Sigmoid colon (tissue), 4 donors: ENCODE results near the gene SMIM22.

Experiments
- EP300 ChIP-seq, 4 donors: sonication (generic); formaldehyde crosslinking; IDR thresholded peaks; one replicate each; pipeline ENCODE4 v1.6.1; 2017; ENCODE audit warnings: antibody characterized with exemption in 4 of 4
- POLR2A ChIP-seq, 2 donors: fragments of 450-650 bp; IDR thresholded peaks; one replicate each; pipeline ENCODE4 v1.6.1; 2016; ENCODE audit warnings: antibody characterized with exemption in 2 of 2, mild to moderate bottlenecking in 2 of 2, moderate library complexity in 2 of 2
- POLR2AphosphoS5 ChIP-seq, 4 donors: sonication (generic); formaldehyde crosslinking; IDR thresholded peaks; one replicate each; pipeline ENCODE4 v1.6.1; 2017; ENCODE audit warnings: antibody characterized with exemption in 4 of 4
- TF ChIP-seq, protein P1 (sequence below), 4 experiments: fragments of 450-650 bp in 3 of 4; fragments of 200-600 bp in 1 of 4; IDR thresholded peaks; one replicate each; pipeline ENCODE4 v1.5.1; 2016 to 2019; ENCODE audit warnings: antibody characterized with exemption in 4 of 4, mild to moderate bottlenecking in 3 of 4, moderate library complexity in 2 of 4

- TF ChIP-seq, protein P1, sequence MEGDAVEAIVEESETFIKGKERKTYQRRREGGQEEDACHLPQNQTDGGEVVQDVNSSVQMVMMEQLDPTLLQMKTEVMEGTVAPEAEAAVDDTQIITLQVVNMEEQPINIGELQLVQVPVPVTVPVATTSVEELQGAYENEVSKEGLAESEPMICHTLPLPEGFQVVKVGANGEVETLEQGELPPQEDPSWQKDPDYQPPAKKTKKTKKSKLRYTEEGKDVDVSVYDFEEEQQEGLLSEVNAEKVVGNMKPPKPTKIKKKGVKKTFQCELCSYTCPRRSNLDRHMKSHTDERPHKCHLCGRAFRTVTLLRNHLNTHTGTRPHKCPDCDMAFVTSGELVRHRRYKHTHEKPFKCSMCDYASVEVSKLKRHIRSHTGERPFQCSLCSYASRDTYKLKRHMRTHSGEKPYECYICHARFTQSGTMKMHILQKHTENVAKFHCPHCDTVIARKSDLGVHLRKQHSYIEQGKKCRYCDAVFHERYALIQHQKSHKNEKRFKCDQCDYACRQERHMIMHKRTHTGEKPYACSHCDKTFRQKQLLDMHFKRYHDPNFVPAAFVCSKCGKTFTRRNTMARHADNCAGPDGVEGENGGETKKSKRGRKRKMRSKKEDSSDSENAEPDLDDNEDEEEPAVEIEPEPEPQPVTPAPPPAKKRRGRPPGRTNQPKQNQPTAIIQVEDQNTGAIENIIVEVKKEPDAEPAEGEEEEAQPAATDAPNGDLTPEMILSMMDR (IDR thresholded peaks at IDR 0.05): no peak
- TF ChIP-seq POLR2AphosphoS5 (IDR thresholded peaks at IDR 0.05): no peak
- no peak for TF ChIP-seq POLR2A (IDR thresholded peaks at IDR 0.05)
- no peak for TF ChIP-seq EP300 (IDR thresholded peaks at IDR 0.05)
Observed at GRCh38 chr16:4798456-4798855, 3.3 kb downstream of the SMIM22 start.
